Lower leg skin (tissue), 3 donors: Measurements from ENCODE around the gene DNAJC10.

Source experiments
- POLR2A ChIP-seq, 2 donors: fragments of 450-650 bp; IDR thresholded peaks; one replicate each; pipeline ENCODE4 v1.6.1; 2016 to 2017; ENCODE audit warnings: antibody characterized with exemption in 2 of 2, mild to moderate bottlenecking in 1 of 2, moderate library complexity in 1 of 2
- TF ChIP-seq, protein P1 (sequence below), 3 donors: fragments of 450-650 bp; IDR thresholded peaks; one replicate each; pipeline ENCODE4 v1.5.1; 2016; ENCODE audit warnings: antibody characterized with exemption in 3 of 3, mild to moderate bottlenecking in 3 of 3, moderate library complexity in 2 of 3

DNA sequence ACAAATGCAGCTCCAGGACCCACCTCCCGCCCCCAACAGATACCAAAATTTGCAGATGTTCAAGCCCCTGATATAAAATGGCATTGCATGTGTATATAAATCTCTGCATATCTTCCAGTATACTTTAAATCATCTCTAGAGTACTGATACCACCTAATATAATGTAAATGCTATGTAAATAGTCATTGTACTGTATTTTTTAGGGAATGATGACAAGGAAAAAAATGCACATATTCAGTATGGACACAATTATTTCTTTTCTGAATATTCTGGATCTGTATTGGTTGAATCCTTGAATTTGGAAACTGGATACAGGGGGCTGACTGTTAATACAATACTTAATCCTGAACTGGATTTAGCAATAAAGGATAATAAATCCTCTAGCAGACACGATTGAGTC lies 82.7 kb downstream of the DNAJC10 start:
- TF ChIP-seq POLR2A (IDR thresholded peaks at IDR 0.05) = no peak
- TF ChIP-seq, protein P1, sequence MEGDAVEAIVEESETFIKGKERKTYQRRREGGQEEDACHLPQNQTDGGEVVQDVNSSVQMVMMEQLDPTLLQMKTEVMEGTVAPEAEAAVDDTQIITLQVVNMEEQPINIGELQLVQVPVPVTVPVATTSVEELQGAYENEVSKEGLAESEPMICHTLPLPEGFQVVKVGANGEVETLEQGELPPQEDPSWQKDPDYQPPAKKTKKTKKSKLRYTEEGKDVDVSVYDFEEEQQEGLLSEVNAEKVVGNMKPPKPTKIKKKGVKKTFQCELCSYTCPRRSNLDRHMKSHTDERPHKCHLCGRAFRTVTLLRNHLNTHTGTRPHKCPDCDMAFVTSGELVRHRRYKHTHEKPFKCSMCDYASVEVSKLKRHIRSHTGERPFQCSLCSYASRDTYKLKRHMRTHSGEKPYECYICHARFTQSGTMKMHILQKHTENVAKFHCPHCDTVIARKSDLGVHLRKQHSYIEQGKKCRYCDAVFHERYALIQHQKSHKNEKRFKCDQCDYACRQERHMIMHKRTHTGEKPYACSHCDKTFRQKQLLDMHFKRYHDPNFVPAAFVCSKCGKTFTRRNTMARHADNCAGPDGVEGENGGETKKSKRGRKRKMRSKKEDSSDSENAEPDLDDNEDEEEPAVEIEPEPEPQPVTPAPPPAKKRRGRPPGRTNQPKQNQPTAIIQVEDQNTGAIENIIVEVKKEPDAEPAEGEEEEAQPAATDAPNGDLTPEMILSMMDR (IDR thresholded peaks at IDR 0.05) = no peak
